ENCODE results near the gene ABCC1. TPM values are rescaled to one million over a fixed set of nuclear protein-coding genes. Genes with fewer than 3 reads are reported as not detected.

The ABCC1 gene
- total RNA-seq, 1 experiment from 2014 or later, result 56.4 TPM

- TF ChIP-seq CTCF (conservative IDR thresholded peaks at IDR 0.05), result no peak
- Histone ChIP-seq H3K27ac (ENCODE audit: insufficient read length, low read depth, low read length) (no peak overlapping the region), H4K5ac (ENCODE audit: insufficient read length, low read depth, low read length) (no peak overlapping the region), H3K79me2 (ENCODE audit: insufficient read depth, low read length) (no peaks in the 10 kb centered on the region), H3K23me2 (ENCODE audit: insufficient read length, low read depth, low read length, poor library complexity, severe bottlenecking) (no peaks in the 10 kb centered on the region), H3K9me3 (ENCODE audit: control insufficient read depth, low read depth, low read length) (no peaks in the 10 kb centered on the region), H4K91ac (ENCODE audit: insufficient read length, low read depth, low read length) (no peak overlapping the region), H2BK120ac (ENCODE audit: low read depth, low read length, poor library complexity, severe bottlenecking) (no peak overlapping the region), H3K56ac (ENCODE audit: insufficient read length, low read depth, low read length) (no peak overlapping the region), H3K27me3 (ENCODE audit: insufficient read depth, low read length) (no peaks in the 10 kb centered on the region), H2BK20ac (ENCODE audit: low read depth, low read length, poor library complexity, severe bottlenecking) (no peak overlapping the region), H2AFZ (ENCODE audit: low read length) (no peak overlapping the region), H3K23ac (ENCODE audit: insufficient read length, low read depth, low read length) (no peak overlapping the region), H3K79me1 (ENCODE audit: insufficient read depth, low read depth, low read length, poor library complexity, severe bottlenecking) (no peaks in the 10 kb centered on the region), H3K14ac (ENCODE audit: insufficient read depth, low read length) (no peak overlapping the region), H3T11ph (ENCODE audit: low read length) (no peak overlapping the region), H3K4me1 (ENCODE audit: insufficient read depth, low read length) (no peaks in the 10 kb centered on the region), H3K18ac (ENCODE audit: insufficient read length, low read depth, low read length) (no peak overlapping the region), H4K8ac (replicated peaks; ENCODE audit: insufficient read length, low read depth, low read length) (no peak overlapping the region), H3K4me2 (ENCODE audit: insufficient read depth, insufficient read length, low read length) (no peak overlapping the region), H3K4ac (ENCODE audit: low read depth, low read length) (no peak overlapping the region), H3K9ac (ENCODE audit: extremely low read depth, insufficient read length, low read length) (no peak overlapping the region), H4K20me1 (ENCODE audit: control insufficient read depth, insufficient read depth, insufficient read length) (no peaks in the 10 kb centered on the region), H2AK5ac (ENCODE audit: insufficient read length, low read length) (no peak overlapping the region), H2BK15ac (ENCODE audit: low read depth, low read length) (no peak overlapping the region), H2BK5ac (ENCODE audit: insufficient read length, low read length) (no peak overlapping the region), H2BK12ac (ENCODE audit: insufficient read length, low read depth, low read length) (no peak overlapping the region)
- no peak overlapping the region for H3K4me3 Mint-ChIP-seq
- no peaks in the 10 kb centered on the region for H3K27me3 Mint-ChIP-seq (ENCODE audit: low read depth)
- no peaks in the 10 kb centered on the region; a peak in 1 of 5 replicates for H3K9me3 Mint-ChIP-seq
- H3K27ac Mint-ChIP-seq, result no peak overlapping the region
- no peaks in the 10 kb centered on the region for H3K4me1 Mint-ChIP-seq
- peaks cover 45 to 85% (median 76%) of the 10 kb centered on the region in 3 experiments for H3K36me3 Mint-ChIP-seq (ENCODE audit: insufficient read depth in 1 of 3, low read depth in 3 of 3)
- DNase-seq, result no peak
- no CpG with 5 or more reads among the region's 7 CpGs for WGBS (ENCODE audit: extremely low coverage, insufficient read length, low lambda C conversion rate)
Observed at GRCh38 chr16:16116841-16117240, 167.4 kb downstream of the ABCC1 start.
